Natural killer cell (primary cell): ENCODE data around the gene TMEM145. TPM values are rescaled to one million over a fixed set of nuclear protein-coding genes. Genes with fewer than 3 reads are reported as not detected.

ENCODE experiments used
- ATAC-seq, 3 donors: fragments of 150-1000 bp in 2 of 3; fragments of 200-7000 bp in 1 of 3; cut with Tn5 transposase; 1 replicate in 1 of 3; 2 replicates in 2 of 3; pipeline ENCODE4 v1.10.0; 2021; ENCODE audit warnings: mild to moderate bottlenecking in 2 of 3, moderate library complexity in 2 of 3
- DNase-seq, 2 donors: peaks; one replicate each; pipeline versions ENCODE4 v3.0.0 to v3.0.0-alpha.2; 2013 to 2021; ENCODE audit warnings: mixed read lengths in 1 of 2
- H3K27ac ChIP-seq: one replicate; pipeline ENCODE4 v1.5.1; 2013; ENCODE audit warnings: mild to moderate bottlenecking, low read length
- H3K27me3 ChIP-seq: one replicate; pipeline ENCODE4 v1.6.1; 2013; ENCODE audit warnings: low read length; ENCODE audit not compliant: control insufficient read depth, insufficient read depth
- H3K36me3 ChIP-seq: one replicate; pipeline ENCODE4 v1.6.1; 2013; ENCODE audit warnings: low read length; ENCODE audit not compliant: control insufficient read depth, insufficient read depth
- H3K4me1 ChIP-seq: one replicate; pipeline ENCODE4 v1.6.1; 2013; ENCODE audit warnings: low read length; ENCODE audit not compliant: control insufficient read depth, insufficient read depth
- H3K4me3 ChIP-seq: one replicate; pipeline ENCODE4 v1.5.1; 2013; ENCODE audit warnings: low read length
- H3K9me3 ChIP-seq: one replicate; pipeline ENCODE4 v1.6.1; 2013; ENCODE audit warnings: low read length; ENCODE audit not compliant: control insufficient read depth, insufficient read depth
- H3K27ac Mint-ChIP-seq, 2 donors: one replicate each; pipeline ENCODE4 v1.8.0; 2022; ENCODE audit warnings: mild to moderate bottlenecking in 2 of 2, mixed read lengths in 2 of 2, moderate library complexity in 1 of 2
- H3K27me3 Mint-ChIP-seq, 2 donors: one replicate each; pipeline ENCODE4 v1.8.0; 2022; ENCODE audit warnings: low read depth in 2 of 2, mixed read lengths in 2 of 2
- H3K36me3 Mint-ChIP-seq: one replicate; pipeline ENCODE4 v1.8.0; 2022; ENCODE audit warnings: mixed read lengths
- H3K4me1 Mint-ChIP-seq, 2 donors: one replicate each; pipeline ENCODE4 v1.8.0; 2022; ENCODE audit warnings: mixed read lengths in 2 of 2
- H3K4me3 Mint-ChIP-seq: one replicate; pipeline ENCODE4 v1.8.0; 2022; ENCODE audit warnings: mild to moderate bottlenecking, moderate library complexity, mixed read lengths
- H3K9me3 Mint-ChIP-seq, 2 donors: one replicate each; pipeline ENCODE4 v1.8.0; 2022; ENCODE audit warnings: mixed read lengths in 2 of 2
- CTCF ChIP-seq: fragments of 200-600 bp; IDR thresholded peaks from one replicate; pipeline ENCODE4 v1.8.0; 2022; ENCODE audit warnings: antibody characterized with exemption
- WGBS: methylation state at CpG from one replicate; pipeline ENCODE4 v1.1.7; 2013; ENCODE audit warnings: missing lambda C conversion rate; ENCODE audit not compliant: insufficient coverage; 5-methylcytosine and 5-hydroxymethylcytosine counted together
- intact Hi-C: fragments of 100-400 bp; cut with micrococcal nuclease; formaldehyde crosslinking; loops from one replicate; pipeline ENCODE4 v1.14.2; 2022
- total RNA-seq, 4 donors: library from RNA; stranded (reverse); fragments of 120-200 nt in 1 of 4; gene quantifications; one replicate each; pipeline versions ENCODE4 v1.2.3 to v1.2.4, GENCODE V29; 2013 to 2022

Gene TMEM145
- total RNA-seq, 3 donors from 2014 or later (not counting 1 experiment from before 2014, with no cell fraction given): not detected

GRCh38 chr19:42288881-42289555 is 24.1 kb upstream of the TMEM145 start:
- WGBS: 95% methylated on average over 22 of the region's 22 CpGs
- Mint-ChIP-seq H3K27ac (no peak overlapping the region), H3K36me3 (no peaks in the 10 kb centered on the region), H3K9me3 (no peaks in the 10 kb centered on the region), H3K4me3 (no peak overlapping the region), H3K27me3 (no peaks in the 10 kb centered on the region), H3K4me1 (peaks cover 13 to 29% of the 10 kb centered on the region in 2 donors)
- intact Hi-C loops: no loop called here
- no peak for ATAC-seq
- Histone ChIP-seq H3K27me3 (no peaks in the 10 kb centered on the region), H3K4me1 (peaks cover 19% of the 10 kb centered on the region), H3K9me3 (no peaks in the 10 kb centered on the region), H3K27ac (no peak overlapping the region), H3K36me3 (peaks cover 64% of the 10 kb centered on the region), H3K4me3 (no peak overlapping the region)
- DNase-seq: no peak
- no peak for TF ChIP-seq CTCF

- TF ChIP-seq CTCF: no peak
- Histone ChIP-seq H3K4me3 (no peak overlapping the region), H3K27me3 (no peaks in the 10 kb centered on the region), H3K27ac (no peak overlapping the region), H3K9me3 (no peaks in the 10 kb centered on the region), H3K36me3 (peaks cover 66% of the 10 kb centered on the region), H3K4me1 (peaks cover 18% of the 10 kb centered on the region)
- Mint-ChIP-seq H3K27me3 (no peaks in the 10 kb centered on the region), H3K4me3 (no peak overlapping the region), H3K4me1 (peaks cover 12 to 27% of the 10 kb centered on the region in 2 donors), H3K36me3 (no peaks in the 10 kb centered on the region), H3K9me3 (no peaks in the 10 kb centered on the region), H3K27ac (no peak overlapping the region)
- intact Hi-C loops: no loop called here
- no peak for ATAC-seq
- no peak for DNase-seq
- whole genome bisulfite sequencing: 99% methylated on average over 8 of the region's 8 CpGs
Measured at GRCh38 chr19:42289556-42290041, 23.5 kb upstream of the TMEM145 start.

GRCh38 chr19:42290136-42290522 is 23.0 kb upstream of the TMEM145 start:
- H3K4me1 ChIP-seq: peaks cover 12% of the 10 kb centered on the region
- Mint-ChIP-seq H3K9me3 (no peaks in the 10 kb centered on the region), H3K4me3 (no peak overlapping the region), H3K36me3 (no peaks in the 10 kb centered on the region), H3K27me3 (no peaks in the 10 kb centered on the region), H3K27ac (no peak overlapping the region), H3K4me1 (peaks cover 7 to 22% of the 10 kb centered on the region in 2 donors)
- TF ChIP-seq CTCF: no peak
- intact Hi-C loops: no loop called here
- H3K9me3 ChIP-seq: no peaks in the 10 kb centered on the region
- no peak overlapping the region for H3K27ac ChIP-seq
- H3K36me3 ChIP-seq: peaks cover 66% of the 10 kb centered on the region
- no peak for ATAC-seq
- WGBS: 95% methylated on average over 13 of the region's 13 CpGs
- H3K27me3 ChIP-seq: no peaks in the 10 kb centered on the region
- H3K4me3 ChIP-seq: no peak overlapping the region
- DNase-seq: no peak
